A549 (cell line): ENCODE measurements around the gene NECTIN1. TPM values are rescaled to one million over a fixed set of nuclear protein-coding genes. Genes with fewer than 3 reads are reported as not detected.

Source experiments
- ATAC-seq, 2 experiments: fragments of 200-7000 bp in 1 of 2; fragments of >200 bp in 1 of 2; cut with Nextera tagmentation in 1 of 2; cut with Tn5 transposase in 1 of 2; 3 replicates each; pipeline versions ENCODE4 v1.8.0 to v1.9.1; 2018 to 2020; ENCODE audit warnings: mild to moderate bottlenecking in 1 of 2, moderate library complexity in 1 of 2
- CTCF ChIA-PET: fragments of 300-600 bp; sonication (Branson Sonifier 250); formaldehyde crosslinking; extraction: SDS; loops from one replicate; lab custom pipeline; 2021; ENCODE audit warnings: antibody characterized with exemption, inconsistent platforms; lab: Yijun Ruan, JAX
- POLR2A ChIA-PET: fragments of 350-600 bp; formaldehyde crosslinking; extraction: SDS; loops from one replicate; lab custom pipeline; 2021; ENCODE audit warnings: antibody characterized with exemption, inconsistent platforms; lab: Yijun Ruan, JAX
- DNase-seq, 2 experiments: peaks; one replicate each; pipeline versions ENCODE4 v3.0.0 to v3.0.0-alpha.2; 2011 to 2016; ENCODE audit warnings: low read depth in 1 of 2, low spot score in 1 of 2
- FAIRE-seq: peaks from 2 replicates; lab custom pipeline; 2011; peaks lifted over from hg19 to GRCh38; lab: Jason Lieb, UNC
- H3K27ac ChIP-seq, 2 experiments: fragments of >200 bp; sonication (Bioruptor Twin); formaldehyde crosslinking; 3 replicates each; pipeline ENCODE4 v1.5.1; 2016 to 2017
- H3K4me1 ChIP-seq: fragments of >200 bp; sonication (Bioruptor Twin); formaldehyde crosslinking; 3 replicates; pipeline ENCODE4 v1.6.1; 2016
- H3K4me2 ChIP-seq: fragments of >200 bp; sonication (Bioruptor Twin); formaldehyde crosslinking; 3 replicates; pipeline ENCODE4 v1.6.1; 2016
- H3K4me3 ChIP-seq: fragments of >200 bp; sonication (Bioruptor Twin); formaldehyde crosslinking; 3 replicates; pipeline ENCODE4 v1.5.1; 2016
- H3K9me3 ChIP-seq: fragments of >200 bp; sonication (Bioruptor Twin); formaldehyde crosslinking; 3 replicates; pipeline ENCODE4 v1.6.1; 2016
- CBX2 ChIP-seq: fragments of 200-600 bp; sonication (generic); IDR thresholded peaks from 2 replicates; pipeline ENCODE4 v1.6.1; 2016; ENCODE audit warnings: low read depth, mild to moderate bottlenecking, borderline replicate concordance
- CEBPB ChIP-seq, 2 experiments: fragments of >200 bp in 1 of 2; sonication (Bioruptor Twin) in 1 of 2; formaldehyde crosslinking in 1 of 2; IDR thresholded peaks; 2 replicates each; pipeline ENCODE4 v1.6.1; 2012 to 2016
- FOSB ChIP-seq: fragments of 250-450 bp; sonication (Bioruptor Pico); IDR thresholded peaks from 2 replicates; pipeline ENCODE4 v1.5.0; 2020; ENCODE audit warnings: mild to moderate bottlenecking, moderate library complexity
- HDAC2 ChIP-seq: fragments of 200-600 bp; sonication (generic); IDR thresholded peaks from 2 replicates; pipeline ENCODE4 v1.6.1; 2016
- KDM1A ChIP-seq: fragments of 200-600 bp; sonication (generic); IDR thresholded peaks from 2 replicates; pipeline ENCODE4 v1.6.1; 2016; ENCODE audit warnings: low read depth, mild to moderate bottlenecking
- MAFK ChIP-seq: fragments of 450-650 bp; IDR thresholded peaks from 2 replicates; pipeline ENCODE4 v1.6.1; 2014; ENCODE audit not compliant: partially characterized antibody
- MAZ ChIP-seq: fragments of 150-350 bp; IDR thresholded peaks from 2 replicates; pipeline ENCODE4 v1.6.1; 2014; ENCODE audit warnings: antibody characterized with exemption, low read depth, low read length, borderline replicate concordance
- PHF8 ChIP-seq: fragments of 200-600 bp; sonication (generic); IDR thresholded peaks from 2 replicates; pipeline ENCODE4 v1.6.1; 2016; ENCODE audit warnings: low read depth, mild to moderate bottlenecking, antibody characterized with exemption, moderate library complexity, borderline replicate concordance
- RAD21 ChIP-seq, 2 experiments: fragments of >200 bp in 1 of 2; sonication (Bioruptor Twin) in 1 of 2; formaldehyde crosslinking in 1 of 2; IDR thresholded peaks in 1 of 2; conservative IDR thresholded peaks in 1 of 2; 2 replicates in 1 of 2; 3 replicates in 1 of 2; pipeline ENCODE4 v1.6.1; 2012 to 2018; ENCODE audit warnings: inconsistent platforms in 1 of 2
- RNF2 ChIP-seq: fragments of 200-600 bp; sonication (generic); IDR thresholded peaks from 2 replicates; pipeline ENCODE4 v1.6.1; 2016; ENCODE audit warnings: low read depth, mild to moderate bottlenecking, antibody characterized with exemption, moderate library complexity, borderline replicate concordance
- ZC3H11A ChIP-seq: fragments of 450-650 bp; IDR thresholded peaks from 2 replicates; pipeline ENCODE4 v1.6.1; 2014; ENCODE audit warnings: antibody characterized with exemption, mild to moderate bottlenecking
- WGBS: methylation state at CpG from one replicate; pipeline ENCODE4 v1.1.6; 2017; ENCODE audit errors: missing lambda C conversion rate; 5-methylcytosine and 5-hydroxymethylcytosine counted together
- polyA plus RNA-seq, 4 experiments: library from polyadenylated mRNA; depleted of rRNA in 3 of 4; stranded (reverse); fragments of >200 nt; fragmentation: RNase III in 1 of 4; extraction: RNeasy Plus Mini Kit Qiagen cat#74134 plus additional on column Dnase treatment in 1 of 4; gene quantifications; 2 replicates in 3 of 4; 3 replicates in 1 of 4; pipeline ENCODE4 v1.2.3, GENCODE V29; 2011 to 2017
- TF ChIP-seq, protein P1 (sequence below): fragments of 150-350 bp; IDR thresholded peaks from 2 replicates; pipeline ENCODE4 v1.6.1; 2014; ENCODE audit warnings: low read depth, mild to moderate bottlenecking, low read length
- TF ChIP-seq, protein P2 (sequence below): fragments of 200-600 bp; sonication (generic); IDR thresholded peaks from 2 replicates; pipeline ENCODE4 v1.6.1; 2016; ENCODE audit warnings: antibody characterized with exemption, mild to moderate bottlenecking, moderate library complexity
- TF ChIP-seq, protein P3 (sequence below): fragments of 450-650 bp; IDR thresholded peaks from 2 replicates; pipeline ENCODE4 v1.6.1; 2014; ENCODE audit warnings: antibody characterized with exemption

The NECTIN1 gene
- polyA plus RNA-seq, 2 of the 4 experiments (the other 2 are of a cell fraction): 2.2 to 5.5 TPM

DNA sequence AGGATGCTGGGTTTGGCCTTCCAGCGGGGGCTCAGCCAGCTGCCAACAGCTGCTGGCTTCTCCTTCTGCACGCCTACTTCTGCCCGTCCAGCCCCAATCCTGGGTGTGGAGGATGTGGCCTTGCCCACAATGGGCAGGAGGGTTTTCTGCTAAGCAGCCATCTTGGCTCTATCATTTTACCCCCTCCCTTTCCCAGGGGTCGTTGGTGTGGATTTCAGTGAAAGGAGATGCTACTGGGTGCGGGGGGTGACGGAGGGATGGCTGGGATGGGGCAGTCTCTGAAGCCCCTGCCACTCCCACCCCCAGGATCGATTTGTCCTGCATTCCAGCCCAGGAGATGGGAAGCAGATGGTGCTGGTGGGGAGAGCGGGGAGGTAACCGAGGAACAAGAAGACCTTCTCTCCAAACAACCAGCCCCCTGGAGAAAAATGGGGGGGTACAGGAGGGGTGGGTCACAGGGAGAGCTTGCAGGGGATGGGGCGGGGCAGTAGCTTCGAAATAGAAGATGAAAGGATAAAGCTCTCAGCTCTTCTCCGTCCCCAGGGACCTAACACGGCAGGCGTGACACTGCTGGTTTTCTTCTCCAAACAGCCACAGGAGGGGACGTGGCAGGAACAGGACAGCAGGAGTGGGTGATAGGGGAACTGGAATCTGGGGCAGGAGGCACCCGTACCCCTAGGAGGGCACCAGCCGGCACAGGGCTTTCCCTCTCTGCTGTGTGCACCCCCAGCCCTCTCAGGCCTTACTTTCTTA lies 68.9 kb downstream of the NECTIN1 start:
- ATAC-seq: no peak
- no peaks in the 10 kb centered on the region for H3K9me3 ChIP-seq
- CTCF ChIA-PET: interaction anchor here (1.3 kb wide), 1 partner anchor 448 kb away, joined by 4 read pairs; no protein-coding TSS in a partner anchor

DNA sequence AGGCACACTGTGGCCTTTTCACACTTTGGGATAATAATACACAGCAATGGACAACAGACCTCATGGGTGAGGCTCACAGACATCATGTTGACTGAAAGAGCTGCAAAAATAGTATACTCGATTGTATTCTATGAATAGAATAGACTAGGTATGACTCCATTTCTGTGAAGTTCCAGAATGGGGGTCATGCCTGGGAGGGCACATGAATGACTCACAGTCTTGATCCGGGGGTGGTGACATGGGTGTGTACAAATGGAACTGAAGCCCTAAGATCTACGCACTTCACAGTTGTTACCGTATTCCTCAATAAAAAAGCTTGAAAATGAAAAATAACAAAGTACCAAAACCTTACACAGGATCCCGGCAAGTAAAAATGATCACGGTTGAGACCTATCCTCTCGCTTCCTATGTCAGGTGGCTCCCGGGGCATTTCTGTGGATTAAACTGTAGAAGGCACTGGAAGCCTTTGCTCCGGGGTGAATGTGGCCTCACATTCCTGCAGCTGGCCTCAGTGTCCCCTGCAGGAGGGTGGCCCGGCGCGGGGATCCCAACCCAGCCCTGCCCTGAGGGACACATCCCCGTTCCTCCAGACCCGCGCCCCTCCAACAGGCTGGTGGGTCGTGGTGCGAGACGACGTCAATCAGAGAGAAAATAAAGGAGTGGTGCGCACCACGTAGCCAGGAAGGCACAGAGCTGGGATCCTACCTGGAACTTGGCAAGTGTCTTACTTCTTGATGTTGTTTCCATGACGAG lies 75.9 kb downstream of the NECTIN1 start:
- ChIA-PET CTCF (interaction anchor here (1.0 to 2.7 kb wide), 3 partner anchors 76 to 455 kb away, joined by 3 to 7 read pairs (median 6); partner anchors contain the start of gene NECTIN1), POLR2A (no interaction called here)
- 70% methylated on average over 21 of the region's 22 CpGs for WGBS
- FAIRE-seq (no peak), ATAC-seq (no peak), DNase-seq (no peak)
- no peak overlapping the region for H3K27ac ChIP-seq
- H3K9me3 ChIP-seq: no peaks in the 10 kb centered on the region
- TF ChIP-seq FOSB (CRISPR knock-in tag): no peak
- no peaks in the 10 kb centered on the region for H3K4me1 ChIP-seq
- H3K4me3 ChIP-seq: no peak overlapping the region
- H3K4me2 ChIP-seq: no peak overlapping the region

More for the DNA sequence above, 68.9 kb downstream of the NECTIN1 start:
- Histone ChIP-seq H3K4me1 (no peaks in the 10 kb centered on the region), H3K4me3 (no peak overlapping the region), H3K4me2 (no peak overlapping the region)
- no peak for DNase-seq
- WGBS: 65% methylated on average over 15 of the region's 17 CpGs
- no peak for FAIRE-seq
- POLR2A ChIA-PET: no interaction called here
- TF ChIP-seq PHF8 (no peak), CBX2 (no peak), ZC3H11A (no peak), RAD21 (conservative IDR thresholded peaks at IDR 0.05 in 1 of 2, IDR thresholded peaks at IDR 0.05 in 1 of 2) (no peak), KDM1A (no peak), MAFK (no peak), HDAC2 (no peak), RNF2 (no peak), CEBPB (IDR thresholded peaks at IDR 0.05) (no peak), MAZ (no peak)
- TF ChIP-seq, protein P1, sequence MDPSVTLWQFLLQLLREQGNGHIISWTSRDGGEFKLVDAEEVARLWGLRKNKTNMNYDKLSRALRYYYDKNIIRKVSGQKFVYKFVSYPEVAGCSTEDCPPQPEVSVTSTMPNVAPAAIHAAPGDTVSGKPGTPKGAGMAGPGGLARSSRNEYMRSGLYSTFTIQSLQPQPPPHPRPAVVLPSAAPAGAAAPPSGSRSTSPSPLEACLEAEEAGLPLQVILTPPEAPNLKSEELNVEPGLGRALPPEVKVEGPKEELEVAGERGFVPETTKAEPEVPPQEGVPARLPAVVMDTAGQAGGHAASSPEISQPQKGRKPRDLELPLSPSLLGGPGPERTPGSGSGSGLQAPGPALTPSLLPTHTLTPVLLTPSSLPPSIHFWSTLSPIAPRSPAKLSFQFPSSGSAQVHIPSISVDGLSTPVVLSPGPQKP: no peak
- TF ChIP-seq, protein P2, sequence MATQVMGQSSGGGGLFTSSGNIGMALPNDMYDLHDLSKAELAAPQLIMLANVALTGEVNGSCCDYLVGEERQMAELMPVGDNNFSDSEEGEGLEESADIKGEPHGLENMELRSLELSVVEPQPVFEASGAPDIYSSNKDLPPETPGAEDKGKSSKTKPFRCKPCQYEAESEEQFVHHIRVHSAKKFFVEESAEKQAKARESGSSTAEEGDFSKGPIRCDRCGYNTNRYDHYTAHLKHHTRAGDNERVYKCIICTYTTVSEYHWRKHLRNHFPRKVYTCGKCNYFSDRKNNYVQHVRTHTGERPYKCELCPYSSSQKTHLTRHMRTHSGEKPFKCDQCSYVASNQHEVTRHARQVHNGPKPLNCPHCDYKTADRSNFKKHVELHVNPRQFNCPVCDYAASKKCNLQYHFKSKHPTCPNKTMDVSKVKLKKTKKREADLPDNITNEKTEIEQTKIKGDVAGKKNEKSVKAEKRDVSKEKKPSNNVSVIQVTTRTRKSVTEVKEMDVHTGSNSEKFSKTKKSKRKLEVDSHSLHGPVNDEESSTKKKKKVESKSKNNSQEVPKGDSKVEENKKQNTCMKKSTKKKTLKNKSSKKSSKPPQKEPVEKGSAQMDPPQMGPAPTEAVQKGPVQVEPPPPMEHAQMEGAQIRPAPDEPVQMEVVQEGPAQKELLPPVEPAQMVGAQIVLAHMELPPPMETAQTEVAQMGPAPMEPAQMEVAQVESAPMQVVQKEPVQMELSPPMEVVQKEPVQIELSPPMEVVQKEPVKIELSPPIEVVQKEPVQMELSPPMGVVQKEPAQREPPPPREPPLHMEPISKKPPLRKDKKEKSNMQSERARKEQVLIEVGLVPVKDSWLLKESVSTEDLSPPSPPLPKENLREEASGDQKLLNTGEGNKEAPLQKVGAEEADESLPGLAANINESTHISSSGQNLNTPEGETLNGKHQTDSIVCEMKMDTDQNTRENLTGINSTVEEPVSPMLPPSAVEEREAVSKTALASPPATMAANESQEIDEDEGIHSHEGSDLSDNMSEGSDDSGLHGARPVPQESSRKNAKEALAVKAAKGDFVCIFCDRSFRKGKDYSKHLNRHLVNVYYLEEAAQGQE: no peak
- TF ChIP-seq, protein P3, sequence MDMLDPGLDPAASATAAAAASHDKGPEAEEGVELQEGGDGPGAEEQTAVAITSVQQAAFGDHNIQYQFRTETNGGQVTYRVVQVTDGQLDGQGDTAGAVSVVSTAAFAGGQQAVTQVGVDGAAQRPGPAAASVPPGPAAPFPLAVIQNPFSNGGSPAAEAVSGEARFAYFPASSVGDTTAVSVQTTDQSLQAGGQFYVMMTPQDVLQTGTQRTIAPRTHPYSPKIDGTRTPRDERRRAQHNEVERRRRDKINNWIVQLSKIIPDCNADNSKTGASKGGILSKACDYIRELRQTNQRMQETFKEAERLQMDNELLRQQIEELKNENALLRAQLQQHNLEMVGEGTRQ: no peak
- TF ChIP-seq, all 56 proteins: peak for 0
- no peak overlapping the region for H3K27ac ChIP-seq
